Right lobe of liver (tissue), 4 donors: ENCODE results near the gene DOK6.

Experiments
- CTCF ChIP-seq, 4 donors: fragments of 200-600 bp in 3 of 4; fragments of 450-650 bp in 1 of 4; IDR thresholded peaks; one replicate each; pipeline versions ENCODE4 v1.5.1 to v1.8.0; 2016 to 2022; ENCODE audit warnings: antibody characterized with exemption in 4 of 4, mild to moderate bottlenecking in 2 of 4
- POLR2A ChIP-seq: fragments of 450-650 bp; IDR thresholded peaks from one replicate; pipeline ENCODE4 v1.6.1; 2017; ENCODE audit warnings: antibody characterized with exemption, mild to moderate bottlenecking
- donor health status: DM: no; HTN: no; CAD: no.
- donor health status: DM: no; HTN: no; CAD: no.
- donor health status: DM: no; HTN: yes; CAD: no.

GRCh38 chr18:69777248-69777647 lies 376.6 kb downstream of the DOK6 start:
- TF ChIP-seq POLR2A = no peak
- TF ChIP-seq CTCF (IDR thresholded peaks at IDR 0.05) = no peak
